ENCODE measurements around the gene IL20.

The IL20 gene

GRCh38 chr1:206839857-206840256 lies 25.6 kb upstream of the IL20 start:
- Histone ChIP-seq H3K27ac (no peak overlapping the region), H3K4me1 (no peaks in the 10 kb centered on the region), H3K9me3 (ENCODE audit: control insufficient read depth, low read length) (no peaks in the 10 kb centered on the region), H3K36me3 (ENCODE audit: control insufficient read depth, insufficient read depth, low read length) (no peaks in the 10 kb centered on the region), H3K4me2 (ENCODE audit: low read length) (no peak overlapping the region), H2AFZ (no peak overlapping the region), H3K4me3 (ENCODE audit: low read depth, low read length) (no peak overlapping the region), H3K27me3 (ENCODE audit: control insufficient read depth, insufficient read depth, low read length) (no peaks in the 10 kb centered on the region), H3K79me2 (no peaks in the 10 kb centered on the region), H3K9ac (no peak overlapping the region)
- TF ChIP-seq CTCF (IDR thresholded peaks at IDR 0.05), result no peak

- no peaks in the 10 kb centered on the region for H3K27me3 ChIP-seq (ENCODE audit: control insufficient read depth, insufficient read depth, low read length)
- TF ChIP-seq CTCF (IDR thresholded peaks at IDR 0.05), result no peak
- H3K4me1 ChIP-seq, result no peaks in the 10 kb centered on the region
- no peak overlapping the region for H3K4me3 ChIP-seq (ENCODE audit: low read depth, low read length)
- no peaks in the 10 kb centered on the region for H3K9me3 ChIP-seq (ENCODE audit: control insufficient read depth, low read length)
- H3K79me2 ChIP-seq, result no peaks in the 10 kb centered on the region
- no peak overlapping the region for H3K4me2 ChIP-seq (ENCODE audit: low read length)
- no peak overlapping the region for H2AFZ ChIP-seq
- no peak overlapping the region for H3K9ac ChIP-seq
- H3K36me3 ChIP-seq (ENCODE audit: control insufficient read depth, insufficient read depth, low read length), result no peaks in the 10 kb centered on the region
- no peak overlapping the region for H3K27ac ChIP-seq
Measured at GRCh38 chr1:206841609-206842323, 23.7 kb upstream of the IL20 start.

GRCh38 chr1:206842854-206843253 lies 22.6 kb upstream of the IL20 start:
- Histone ChIP-seq H3K4me1 (no peaks in the 10 kb centered on the region), H3K36me3 (ENCODE audit: control insufficient read depth, insufficient read depth, low read length) (no peaks in the 10 kb centered on the region), H3K27me3 (ENCODE audit: control insufficient read depth, insufficient read depth, low read length) (no peaks in the 10 kb centered on the region), H3K9ac (no peak overlapping the region), H3K27ac (no peak overlapping the region), H2AFZ (no peak overlapping the region), H3K4me2 (ENCODE audit: low read length) (no peak overlapping the region), H3K9me3 (ENCODE audit: control insufficient read depth, low read length) (no peaks in the 10 kb centered on the region), H3K79me2 (no peaks in the 10 kb centered on the region), H3K4me3 (ENCODE audit: low read depth, low read length) (no peak overlapping the region)
- no peak for TF ChIP-seq CTCF (IDR thresholded peaks at IDR 0.05)

- Histone ChIP-seq H3K4me3 (ENCODE audit: low read depth, low read length) (no peak overlapping the region), H3K4me1 (no peaks in the 10 kb centered on the region), H3K9ac (no peak overlapping the region), H3K36me3 (ENCODE audit: control insufficient read depth, insufficient read depth, low read length) (no peaks in the 10 kb centered on the region), H3K79me2 (no peaks in the 10 kb centered on the region), H3K27ac (no peak overlapping the region), H3K4me2 (ENCODE audit: low read length) (no peak overlapping the region), H3K27me3 (ENCODE audit: control insufficient read depth, insufficient read depth, low read length) (no peaks in the 10 kb centered on the region), H2AFZ (no peak overlapping the region), H3K9me3 (ENCODE audit: control insufficient read depth, low read length) (no peaks in the 10 kb centered on the region)
- TF ChIP-seq CTCF (IDR thresholded peaks at IDR 0.05), result no peak
Measured at GRCh38 chr1:206843626-206844025, 21.8 kb upstream of the IL20 start.

- no peaks in the 10 kb centered on the region for H3K9me3 ChIP-seq (ENCODE audit: control insufficient read depth, low read length)
- H3K4me2 ChIP-seq (ENCODE audit: low read length), result no peak overlapping the region
- H3K9ac ChIP-seq, result no peak overlapping the region
- H3K36me3 ChIP-seq (ENCODE audit: control insufficient read depth, insufficient read depth, low read length), result no peaks in the 10 kb centered on the region
- TF ChIP-seq CTCF (IDR thresholded peaks at IDR 0.05), result no peak
- no peak overlapping the region for H3K27ac ChIP-seq
- H3K4me1 ChIP-seq, result no peaks in the 10 kb centered on the region
- no peak overlapping the region for H3K4me3 ChIP-seq (ENCODE audit: low read depth, low read length)
- no peak overlapping the region for H2AFZ ChIP-seq
- no peaks in the 10 kb centered on the region for H3K27me3 ChIP-seq (ENCODE audit: control insufficient read depth, insufficient read depth, low read length)
- H3K79me2 ChIP-seq, result no peaks in the 10 kb centered on the region
Measured at GRCh38 chr1:206846487-206846886, 18.9 kb upstream of the IL20 start.
